ENCODE data around the gene PPFIBP1.
A peak's percentile ranks its signal among the peaks of the same experiment; 100 is the strongest.

DNA sequence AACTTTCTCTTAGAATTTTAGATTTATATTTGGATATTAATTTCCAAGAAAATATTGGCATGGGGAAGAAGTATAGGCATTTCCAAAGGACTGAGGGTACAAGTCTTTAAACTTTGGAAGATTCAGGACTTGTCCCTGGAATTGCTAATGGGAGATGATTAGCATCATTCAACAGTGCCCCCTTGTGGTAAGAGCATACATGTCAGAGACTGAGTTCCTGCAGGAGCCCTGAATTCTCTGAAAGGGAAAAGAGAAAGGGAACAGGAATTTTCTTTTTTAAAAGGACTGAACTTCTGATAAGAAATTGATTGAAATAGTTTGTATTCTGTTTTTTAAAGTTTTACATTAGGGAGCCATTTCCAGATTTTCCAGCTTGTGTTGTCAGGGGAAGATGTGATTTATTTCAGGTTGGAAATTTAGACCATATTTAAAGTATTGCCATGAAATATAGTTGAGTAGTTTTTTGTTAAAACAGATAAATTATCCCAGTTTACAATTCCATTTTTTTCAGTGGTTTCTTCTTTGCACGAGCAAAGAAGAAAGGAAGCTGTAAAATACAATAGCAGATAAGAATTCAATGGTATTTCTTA is 128.3 kb downstream of the PPFIBP1 start:
- no peak for TF ChIP-seq YY1 (IDR thresholded peaks at IDR 0.05; ENCODE audit: low read depth, low read length)
- no peak for TF ChIP-seq POLR2AphosphoS5 (IDR thresholded peaks at IDR 0.05; ENCODE audit: low read depth, low read length)
- no peak for TF ChIP-seq POLR2A (IDR thresholded peaks at IDR 0.05; ENCODE audit: control extremely low read depth in 1 of 2, low read depth in 2 of 2, low read length in 2 of 2)
- TF ChIP-seq EP300 (IDR thresholded peaks at IDR 0.05; ENCODE audit: borderline replicate concordance in 1 of 2, low read depth in 2 of 2, low read length in 2 of 2) = no peak
- TF ChIP-seq, protein P1, sequence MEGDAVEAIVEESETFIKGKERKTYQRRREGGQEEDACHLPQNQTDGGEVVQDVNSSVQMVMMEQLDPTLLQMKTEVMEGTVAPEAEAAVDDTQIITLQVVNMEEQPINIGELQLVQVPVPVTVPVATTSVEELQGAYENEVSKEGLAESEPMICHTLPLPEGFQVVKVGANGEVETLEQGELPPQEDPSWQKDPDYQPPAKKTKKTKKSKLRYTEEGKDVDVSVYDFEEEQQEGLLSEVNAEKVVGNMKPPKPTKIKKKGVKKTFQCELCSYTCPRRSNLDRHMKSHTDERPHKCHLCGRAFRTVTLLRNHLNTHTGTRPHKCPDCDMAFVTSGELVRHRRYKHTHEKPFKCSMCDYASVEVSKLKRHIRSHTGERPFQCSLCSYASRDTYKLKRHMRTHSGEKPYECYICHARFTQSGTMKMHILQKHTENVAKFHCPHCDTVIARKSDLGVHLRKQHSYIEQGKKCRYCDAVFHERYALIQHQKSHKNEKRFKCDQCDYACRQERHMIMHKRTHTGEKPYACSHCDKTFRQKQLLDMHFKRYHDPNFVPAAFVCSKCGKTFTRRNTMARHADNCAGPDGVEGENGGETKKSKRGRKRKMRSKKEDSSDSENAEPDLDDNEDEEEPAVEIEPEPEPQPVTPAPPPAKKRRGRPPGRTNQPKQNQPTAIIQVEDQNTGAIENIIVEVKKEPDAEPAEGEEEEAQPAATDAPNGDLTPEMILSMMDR (IDR thresholded peaks at IDR 0.05; ENCODE audit: control extremely low read depth in 1 of 3, insufficient read depth in 1 of 3, low read depth in 1 of 3, low read length in 3 of 3) = peak in 2 of 3 experiments; percentile 77; a peak in 3 of 4 replicates
- no peak for TF ChIP-seq BCL11A (IDR thresholded peaks at IDR 0.05; ENCODE audit: low read depth in 2 of 2, low read length in 2 of 2)
- TF ChIP-seq NANOG (IDR thresholded peaks at IDR 0.05; ENCODE audit: insufficient read depth, low read depth, low read length, poor library complexity, severe bottlenecking) = no peak
- no peak for TF ChIP-seq TAF1 (IDR thresholded peaks at IDR 0.05; ENCODE audit: low read depth, low read length)
- no peak for TF ChIP-seq SP2 (IDR thresholded peaks at IDR 0.05; ENCODE audit: low read length)
- TF ChIP-seq, protein P2, sequence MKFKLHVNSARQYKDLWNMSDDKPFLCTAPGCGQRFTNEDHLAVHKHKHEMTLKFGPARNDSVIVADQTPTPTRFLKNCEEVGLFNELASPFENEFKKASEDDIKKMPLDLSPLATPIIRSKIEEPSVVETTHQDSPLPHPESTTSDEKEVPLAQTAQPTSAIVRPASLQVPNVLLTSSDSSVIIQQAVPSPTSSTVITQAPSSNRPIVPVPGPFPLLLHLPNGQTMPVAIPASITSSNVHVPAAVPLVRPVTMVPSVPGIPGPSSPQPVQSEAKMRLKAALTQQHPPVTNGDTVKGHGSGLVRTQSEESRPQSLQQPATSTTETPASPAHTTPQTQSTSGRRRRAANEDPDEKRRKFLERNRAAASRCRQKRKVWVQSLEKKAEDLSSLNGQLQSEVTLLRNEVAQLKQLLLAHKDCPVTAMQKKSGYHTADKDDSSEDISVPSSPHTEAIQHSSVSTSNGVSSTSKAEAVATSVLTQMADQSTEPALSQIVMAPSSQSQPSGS (IDR thresholded peaks at IDR 0.05; ENCODE audit: low read length) = no peak
- no peak for TF ChIP-seq BRCA1 (IDR thresholded peaks at IDR 0.05; ENCODE audit: low read depth, low read length)
- TF ChIP-seq RBBP5 (IDR thresholded peaks at IDR 0.05; ENCODE audit: borderline replicate concordance, low read depth, low read length) = no peak
- TF ChIP-seq CEBPB (IDR thresholded peaks at IDR 0.05; ENCODE audit: low read depth, low read length) = no peak

Data from H1 (cell line).